HG02943 (cell line): ENCODE data around the gene ZFAND2A.
"Not testable (repeated sequence)": the region's sequence is repeated elsewhere in the genome, so short reads cannot be mapped to it uniquely, and the experiment has no call there.

ENCODE experiments used
- ATAC-seq: cut with Tn5 transposase; IDR thresholded peaks from one replicate; pipeline ENCODE4 v1.9.1; 2021; ENCODE audit warnings: mild to moderate bottlenecking, low read depth, moderate library complexity; ENCODE audit not compliant: unreplicated experiment

Gene ZFAND2A

GRCh38 chr7:1159891-1160669 is at the start of gene ZFAND2A:
Gene ZFAND2A (minus strand): TSS chr7:1160196. CDS start chr7:1158212, 1,984 bp downstream.
- ATAC-seq, result peak; percentile 93

- no peak for ATAC-seq
Observed at GRCh38 chr7:1209097-1209496, 49.1 kb upstream of the ZFAND2A start.

- not testable (repeated sequence) for ATAC-seq
Observed at GRCh38 chr7:1205742-1206141, 45.7 kb upstream of the ZFAND2A start.

- no peak for ATAC-seq
Observed at GRCh38 chr7:1204460-1205140, 44.6 kb upstream of the ZFAND2A start.

GRCh38 chr7:1202914-1203313 is 42.9 kb upstream of the ZFAND2A start:
- ATAC-seq, result not testable (repeated sequence)

- ATAC-seq, result no peak
Observed at GRCh38 chr7:1201916-1202315, 41.9 kb upstream of the ZFAND2A start.

GRCh38 chr7:1200045-1200444 is 40.0 kb upstream of the ZFAND2A start:
- ATAC-seq, result no peak

- ATAC-seq, result no peak
Observed at GRCh38 chr7:1197997-1198625, 38.1 kb upstream of the ZFAND2A start.

GRCh38 chr7:1196950-1197349 is 37.0 kb upstream of the ZFAND2A start:
- ATAC-seq, result no peak

GRCh38 chr7:1196441-1196840 is 36.4 kb upstream of the ZFAND2A start:
- ATAC-seq, result not testable (repeated sequence)

GRCh38 chr7:1193593-1194424 is 33.8 kb upstream of the ZFAND2A start:
- no peak for ATAC-seq

GRCh38 chr7:1192171-1192676 is 32.2 kb upstream of the ZFAND2A start:
- no peak for ATAC-seq

GRCh38 chr7:1189986-1190772 is 30.2 kb upstream of the ZFAND2A start:
- ATAC-seq, result no peak

- ATAC-seq, result no peak
Observed at GRCh38 chr7:1188720-1189294, 28.8 kb upstream of the ZFAND2A start.

GRCh38 chr7:1187127-1187526 is 27.1 kb upstream of the ZFAND2A start:
- no peak for ATAC-seq

GRCh38 chr7:1181640-1182039 is 21.6 kb upstream of the ZFAND2A start:
- no peak for ATAC-seq

GRCh38 chr7:1181031-1181430 is 21.0 kb upstream of the ZFAND2A start:
- ATAC-seq, result no peak

GRCh38 chr7:1176891-1177373 is 16.9 kb upstream of the ZFAND2A start:
- no peak for ATAC-seq
